Ectodermal cell (in vitro differentiated cells): ENCODE data around the gene TENM3.
A peak's percentile ranks its signal among the peaks of the same experiment; 100 is the strongest.

Experiments
- H3K27ac ChIP-seq: 2 replicates; pipeline ENCODE4 v1.7.0; 2013; ENCODE audit warnings: mild to moderate bottlenecking, low read depth, low read length; ENCODE audit not compliant: insufficient read depth, poor library complexity, severe bottlenecking
- H3K27me3 ChIP-seq: 2 replicates; pipeline ENCODE4 v1.7.0; 2013; ENCODE audit warnings: mild to moderate bottlenecking, low read length; ENCODE audit not compliant: insufficient read depth, control insufficient read depth, poor library complexity, severe bottlenecking
- H3K36me3 ChIP-seq: one replicate; pipeline ENCODE4 v1.7.0; 2013; ENCODE audit warnings: low read length; ENCODE audit not compliant: control insufficient read depth, insufficient read depth
- H3K4me1 ChIP-seq: one replicate; pipeline ENCODE4 v1.7.0; 2013; ENCODE audit warnings: low read length; ENCODE audit not compliant: control insufficient read depth, insufficient read depth
- H3K4me3 ChIP-seq: 2 replicates; pipeline ENCODE4 v1.7.0; 2013; ENCODE audit warnings: low read depth, low read length, control low read depth; ENCODE audit not compliant: insufficient read depth
- H3K9me3 ChIP-seq: 2 replicates; pipeline ENCODE4 v1.7.0; 2013; ENCODE audit warnings: mild to moderate bottlenecking, low read length, moderate library complexity; ENCODE audit not compliant: control insufficient read depth
- WGBS, 2 experiments: methylation state at CpG; one replicate each; pipeline ENCODE4 v1.1.7; 2013; ENCODE audit warnings: missing lambda C conversion rate in 2 of 2; 5-methylcytosine and 5-hydroxymethylcytosine counted together

TENM3 gene

DNA sequence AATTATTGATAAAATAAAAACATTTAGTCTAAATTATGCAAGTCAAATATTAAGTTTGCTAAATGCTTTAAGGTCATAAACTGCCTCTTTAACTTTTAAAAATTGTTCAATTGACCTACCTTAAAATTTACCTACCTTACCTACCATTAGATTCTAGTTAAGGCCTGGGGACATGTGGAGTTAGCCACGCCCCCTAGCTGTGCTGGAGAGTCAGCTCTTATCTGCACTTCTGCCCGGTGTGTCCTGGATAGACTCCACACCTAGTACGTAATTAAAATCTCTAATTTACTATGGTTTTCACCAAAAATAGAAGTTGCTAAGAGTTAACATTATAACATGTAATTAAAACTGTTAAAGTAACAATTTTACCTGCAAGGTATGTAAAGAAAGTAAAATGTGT, 22.7 kb downstream of the TENM3 start:
- H3K36me3 ChIP-seq, result no peaks in the 10 kb centered on the region
- H3K27me3 ChIP-seq, result no peaks in the 10 kb centered on the region
- peaks cover 2% of the 10 kb centered on the region for H3K9me3 ChIP-seq
- H3K27ac ChIP-seq, result no peak overlapping the region
- WGBS, 2 experiments, result 87 to 96% methylated on average over 2 to 3 of the region's 3 CpGs
- H3K4me3 ChIP-seq, result no peak overlapping the region
- no peaks in the 10 kb centered on the region for H3K4me1 ChIP-seq

- H3K36me3 ChIP-seq, result no peaks in the 10 kb centered on the region
- peaks cover 2% of the 10 kb centered on the region for H3K9me3 ChIP-seq
- H3K4me1 ChIP-seq, result no peaks in the 10 kb centered on the region
- H3K27me3 ChIP-seq, result no peaks in the 10 kb centered on the region
- H3K27ac ChIP-seq, result no peak overlapping the region
- H3K4me3 ChIP-seq, result no peak overlapping the region
These were observed 23.8 kb downstream of the TENM3 start for GRCh38 chr4:182267048-182267447.

GRCh38 chr4:182268966-182269365, 25.8 kb downstream of the TENM3 start:
- peaks cover 2% of the 10 kb centered on the region for H3K9me3 ChIP-seq
- no peaks in the 10 kb centered on the region for H3K36me3 ChIP-seq
- H3K4me3 ChIP-seq, result no peak overlapping the region
- WGBS, 2 experiments, result 93 to 97% methylated on average over 3 of the region's 3 CpGs
- H3K4me1 ChIP-seq, result peaks cover 8% of the 10 kb centered on the region
- no peak overlapping the region for H3K27ac ChIP-seq
- H3K27me3 ChIP-seq, result no peaks in the 10 kb centered on the region

DNA sequence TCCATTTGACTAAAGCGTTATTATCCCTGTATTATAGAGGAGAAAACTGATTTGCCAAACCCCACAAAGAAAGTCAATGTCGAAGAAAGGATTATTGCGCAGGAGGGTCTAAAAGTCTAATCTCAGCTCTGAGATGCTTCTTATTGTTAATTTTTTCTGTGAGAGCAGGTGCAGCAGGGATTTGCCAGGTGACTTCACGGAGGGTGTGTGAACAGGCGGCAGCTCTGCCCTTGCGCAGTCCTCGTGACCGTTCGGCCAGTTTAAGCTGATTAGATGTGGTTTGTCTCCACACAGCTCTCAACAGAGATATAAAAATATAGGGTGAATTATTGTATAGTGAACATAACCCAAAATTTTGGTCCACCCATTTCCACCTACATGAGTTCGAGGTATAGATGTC, 28.5 kb downstream of the TENM3 start:
- no peak overlapping the region for H3K4me3 ChIP-seq
- 97 to 99% methylated on average over 7 to 10 of the region's 10 CpGs for WGBS, 2 experiments
- H3K4me1 ChIP-seq, result peaks cover 8% of the 10 kb centered on the region
- H3K27ac ChIP-seq, result no peak overlapping the region
- H3K27me3 ChIP-seq, result no peaks in the 10 kb centered on the region
- no peaks in the 10 kb centered on the region for H3K36me3 ChIP-seq
- H3K9me3 ChIP-seq, result peaks cover 2% of the 10 kb centered on the region

DNA sequence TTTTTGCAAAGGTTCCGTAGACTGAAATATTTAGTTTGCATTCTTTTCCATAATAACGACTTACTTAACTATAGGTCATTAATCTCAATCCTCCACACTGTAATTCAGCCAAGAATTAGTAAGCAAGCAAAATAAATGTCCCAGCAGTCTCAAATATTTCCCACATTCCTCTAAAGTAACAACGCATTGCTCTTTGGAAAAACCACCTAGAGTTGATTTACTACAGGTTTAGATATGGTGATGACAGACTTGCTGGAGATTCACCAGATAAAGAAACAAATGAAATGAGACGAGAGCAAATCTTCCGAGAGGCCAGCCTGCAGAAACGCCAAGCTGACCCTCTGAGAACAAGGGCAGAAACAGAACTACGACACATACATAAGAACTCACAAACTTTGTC, 28.9 kb downstream of the TENM3 start:
- H3K4me1 ChIP-seq, result peaks cover 8% of the 10 kb centered on the region
- H3K4me3 ChIP-seq, result no peak overlapping the region
- H3K36me3 ChIP-seq, result no peaks in the 10 kb centered on the region
- H3K27me3 ChIP-seq, result no peaks in the 10 kb centered on the region
- H3K27ac ChIP-seq, result no peak overlapping the region
- 95 to 98% methylated on average over 6 to 7 of the region's 7 CpGs for WGBS, 2 experiments
- H3K9me3 ChIP-seq, result peaks cover 2% of the 10 kb centered on the region

GRCh38 chr4:182273191-182273935, 30.2 kb downstream of the TENM3 start:
- H3K4me1 ChIP-seq, result peaks cover 8% of the 10 kb centered on the region
- H3K9me3 ChIP-seq, result peaks cover 2% of the 10 kb centered on the region
- H3K4me3 ChIP-seq, result no peak overlapping the region
- H3K36me3 ChIP-seq, result no peaks in the 10 kb centered on the region
- WGBS, 2 experiments, result 62 to 64% methylated on average over 10 of the region's 11 CpGs
- peak overlapping the region; percentile 60 for H3K27ac ChIP-seq
- H3K27me3 ChIP-seq, result no peaks in the 10 kb centered on the region

GRCh38 chr4:182276210-182277109, 33.3 kb downstream of the TENM3 start:
- H3K36me3 ChIP-seq, result no peaks in the 10 kb centered on the region
- no peak overlapping the region for H3K4me3 ChIP-seq
- H3K9me3 ChIP-seq, result no peaks in the 10 kb centered on the region
- no peak overlapping the region for H3K27ac ChIP-seq
- 94 to 97% methylated on average over 10 to 11 of the region's 11 CpGs for WGBS, 2 experiments
- peaks cover 8% of the 10 kb centered on the region for H3K4me1 ChIP-seq
- no peaks in the 10 kb centered on the region for H3K27me3 ChIP-seq

GRCh38 chr4:182277377-182277776, 34.2 kb downstream of the TENM3 start:
- Histone ChIP-seq H3K27ac (no peak overlapping the region), H3K4me1 (peaks cover 8% of the 10 kb centered on the region), H3K27me3 (no peaks in the 10 kb centered on the region), H3K9me3 (no peaks in the 10 kb centered on the region), H3K36me3 (no peaks in the 10 kb centered on the region), H3K4me3 (no peak overlapping the region)
- WGBS, 2 experiments, result 93 to 97% methylated on average over 2 of the region's 2 CpGs

GRCh38 chr4:182278729-182279128, 35.5 kb downstream of the TENM3 start:
- Histone ChIP-seq H3K9me3 (no peaks in the 10 kb centered on the region), H3K36me3 (no peaks in the 10 kb centered on the region), H3K4me3 (no peak overlapping the region), H3K27me3 (no peaks in the 10 kb centered on the region), H3K4me1 (no peaks in the 10 kb centered on the region), H3K27ac (no peak overlapping the region)
- 93 to 94% methylated on average over 11 of the region's 11 CpGs for WGBS, 2 experiments

- H3K9me3 ChIP-seq, result no peaks in the 10 kb centered on the region
- H3K36me3 ChIP-seq, result no peaks in the 10 kb centered on the region
- no peaks in the 10 kb centered on the region for H3K27me3 ChIP-seq
- whole genome bisulfite sequencing, 2 experiments, result 91 to 97% methylated on average over 7 of the region's 7 CpGs
- no peak overlapping the region for H3K4me3 ChIP-seq
- H3K4me1 ChIP-seq, result no peaks in the 10 kb centered on the region
- no peak overlapping the region for H3K27ac ChIP-seq
These were observed 37.4 kb downstream of the TENM3 start for GRCh38 chr4:182280436-182281111.
